Measurements from ENCODE around the gene EFEMP2.
A peak's percentile ranks its signal among the peaks of the same experiment; 100 is the strongest.

Gene EFEMP2

DNA sequence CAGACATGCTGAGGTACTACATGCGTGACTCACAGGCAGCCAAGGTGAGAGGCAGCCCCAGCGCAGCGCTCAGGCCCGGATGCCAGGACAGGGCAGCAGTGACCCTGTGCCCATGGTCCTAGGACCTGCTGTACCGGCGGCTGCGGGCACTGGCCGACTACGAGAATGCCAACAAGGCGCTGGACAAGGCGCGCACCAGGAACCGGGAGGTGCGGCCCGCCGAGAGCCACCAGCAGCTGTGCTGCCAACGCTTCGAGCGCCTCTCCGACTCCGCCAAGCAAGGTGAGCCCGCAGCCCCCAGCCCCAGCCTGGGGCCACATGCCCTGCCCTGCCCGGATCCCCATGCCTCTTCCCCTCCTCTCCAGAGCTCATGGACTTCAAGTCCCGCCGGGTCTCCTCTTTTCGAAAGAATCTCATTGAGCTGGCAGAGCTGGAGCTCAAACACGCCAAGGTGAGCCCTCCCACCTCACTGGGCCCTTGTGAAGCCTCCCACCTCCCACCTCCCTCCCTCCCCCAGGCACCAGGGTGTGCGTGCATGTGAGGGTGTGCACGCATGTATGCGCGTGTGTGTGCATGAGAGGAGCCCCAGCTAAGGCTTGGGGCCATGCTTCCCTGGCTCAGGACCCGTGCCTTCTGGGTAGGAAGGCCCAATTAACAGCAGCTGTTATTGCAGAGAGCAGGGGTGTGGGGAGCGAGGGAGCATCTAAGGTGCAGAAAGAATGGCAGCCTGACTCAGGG, 19.9 kb downstream of the EFEMP2 start:
- H3K4me3 ChIP-seq (ENCODE audit: low read depth, low read length) = no peak overlapping the region
- no peak for DNase-seq (ENCODE audit: low read depth)
- no peak for TF ChIP-seq MYC (IDR thresholded peaks at IDR 0.05; ENCODE audit: low read depth, low read length)
- TF ChIP-seq, protein P1, sequence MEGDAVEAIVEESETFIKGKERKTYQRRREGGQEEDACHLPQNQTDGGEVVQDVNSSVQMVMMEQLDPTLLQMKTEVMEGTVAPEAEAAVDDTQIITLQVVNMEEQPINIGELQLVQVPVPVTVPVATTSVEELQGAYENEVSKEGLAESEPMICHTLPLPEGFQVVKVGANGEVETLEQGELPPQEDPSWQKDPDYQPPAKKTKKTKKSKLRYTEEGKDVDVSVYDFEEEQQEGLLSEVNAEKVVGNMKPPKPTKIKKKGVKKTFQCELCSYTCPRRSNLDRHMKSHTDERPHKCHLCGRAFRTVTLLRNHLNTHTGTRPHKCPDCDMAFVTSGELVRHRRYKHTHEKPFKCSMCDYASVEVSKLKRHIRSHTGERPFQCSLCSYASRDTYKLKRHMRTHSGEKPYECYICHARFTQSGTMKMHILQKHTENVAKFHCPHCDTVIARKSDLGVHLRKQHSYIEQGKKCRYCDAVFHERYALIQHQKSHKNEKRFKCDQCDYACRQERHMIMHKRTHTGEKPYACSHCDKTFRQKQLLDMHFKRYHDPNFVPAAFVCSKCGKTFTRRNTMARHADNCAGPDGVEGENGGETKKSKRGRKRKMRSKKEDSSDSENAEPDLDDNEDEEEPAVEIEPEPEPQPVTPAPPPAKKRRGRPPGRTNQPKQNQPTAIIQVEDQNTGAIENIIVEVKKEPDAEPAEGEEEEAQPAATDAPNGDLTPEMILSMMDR (IDR thresholded peaks at IDR 0.05; ENCODE audit: low read depth, low read length) = no peak
- TF ChIP-seq, protein P2, sequence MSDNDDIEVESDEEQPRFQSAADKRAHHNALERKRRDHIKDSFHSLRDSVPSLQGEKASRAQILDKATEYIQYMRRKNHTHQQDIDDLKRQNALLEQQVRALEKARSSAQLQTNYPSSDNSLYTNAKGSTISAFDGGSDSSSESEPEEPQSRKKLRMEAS (IDR thresholded peaks at IDR 0.05; ENCODE audit: low read depth, low read length) = no peak
- no peak for TF ChIP-seq POLR2A (IDR thresholded peaks at IDR 0.05; ENCODE audit: extremely low read depth, insufficient read length)

DNA sequence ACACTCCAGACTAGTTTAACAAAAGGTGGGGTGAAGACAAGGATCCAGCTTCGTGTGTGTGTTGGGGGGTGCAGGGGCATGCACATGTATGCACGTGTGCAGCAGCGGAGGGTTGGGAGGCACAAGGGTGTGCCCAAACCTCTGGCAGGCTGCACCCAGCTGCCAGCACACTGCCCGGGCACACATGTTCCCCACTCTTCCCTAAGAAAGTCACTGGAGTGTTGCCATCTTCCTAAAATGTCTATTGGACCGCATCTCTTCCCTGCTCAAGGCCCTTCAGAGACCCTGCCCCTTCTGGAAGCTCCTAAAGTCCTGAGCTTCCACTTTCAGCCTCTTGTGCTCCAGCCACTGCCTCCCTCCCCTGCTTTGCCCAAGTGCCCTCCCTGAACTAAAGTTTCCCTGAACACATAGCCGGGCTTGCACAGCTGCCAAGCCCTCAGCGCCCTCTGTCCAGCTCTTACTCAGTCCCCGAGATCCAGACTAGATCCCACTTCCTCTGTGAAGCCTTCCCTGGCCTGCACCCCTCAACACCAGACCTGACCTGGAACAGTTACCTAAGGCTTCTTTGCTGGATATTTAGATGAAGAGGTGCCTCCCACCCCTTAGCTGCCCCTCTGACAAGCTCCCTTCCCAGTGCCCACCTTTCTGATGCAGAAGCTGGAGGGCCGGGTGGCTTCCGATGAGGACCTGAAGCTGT, 20.6 kb downstream of the EFEMP2 start:
- no peak for DNase-seq (ENCODE audit: low read depth)
- H3K4me3 ChIP-seq (ENCODE audit: low read depth, low read length) = no peak overlapping the region
- TF ChIP-seq POLR2A (IDR thresholded peaks at IDR 0.05; ENCODE audit: extremely low read depth, insufficient read length) (no peak), MYC (IDR thresholded peaks at IDR 0.05; ENCODE audit: low read depth, low read length) (no peak)
- TF ChIP-seq, protein P2 (IDR thresholded peaks at IDR 0.05; ENCODE audit: low read depth, low read length) = no peak
- TF ChIP-seq, protein P1 (IDR thresholded peaks at IDR 0.05; ENCODE audit: low read depth, low read length) = no peak

DNA sequence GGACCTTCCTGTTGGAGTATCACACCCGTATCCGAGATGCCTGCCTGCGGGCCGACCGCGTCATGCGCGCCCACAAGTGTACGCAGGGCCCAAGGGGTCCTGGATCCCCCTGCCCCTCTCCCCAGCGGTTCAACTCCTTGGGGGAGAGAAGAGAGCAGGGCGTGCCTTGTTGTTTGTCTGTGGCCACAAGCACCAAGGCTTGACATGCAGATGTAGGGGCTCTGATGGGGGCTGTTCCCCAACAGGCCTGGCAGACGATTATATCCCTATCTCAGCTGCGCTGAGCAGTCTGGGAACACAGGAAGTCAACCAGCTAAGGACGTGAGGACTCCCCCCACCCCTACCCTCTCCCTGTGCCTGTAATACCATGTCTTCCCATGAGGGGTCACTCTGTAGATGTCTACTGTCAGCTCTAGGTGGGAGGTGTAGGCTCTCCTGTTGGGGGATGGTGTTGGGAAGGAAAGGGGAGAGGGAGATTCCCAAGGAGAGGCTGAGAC, 21.5 kb downstream of the EFEMP2 start:
- peak; percentile 71 for DNase-seq (ENCODE audit: low read depth)

DNA sequence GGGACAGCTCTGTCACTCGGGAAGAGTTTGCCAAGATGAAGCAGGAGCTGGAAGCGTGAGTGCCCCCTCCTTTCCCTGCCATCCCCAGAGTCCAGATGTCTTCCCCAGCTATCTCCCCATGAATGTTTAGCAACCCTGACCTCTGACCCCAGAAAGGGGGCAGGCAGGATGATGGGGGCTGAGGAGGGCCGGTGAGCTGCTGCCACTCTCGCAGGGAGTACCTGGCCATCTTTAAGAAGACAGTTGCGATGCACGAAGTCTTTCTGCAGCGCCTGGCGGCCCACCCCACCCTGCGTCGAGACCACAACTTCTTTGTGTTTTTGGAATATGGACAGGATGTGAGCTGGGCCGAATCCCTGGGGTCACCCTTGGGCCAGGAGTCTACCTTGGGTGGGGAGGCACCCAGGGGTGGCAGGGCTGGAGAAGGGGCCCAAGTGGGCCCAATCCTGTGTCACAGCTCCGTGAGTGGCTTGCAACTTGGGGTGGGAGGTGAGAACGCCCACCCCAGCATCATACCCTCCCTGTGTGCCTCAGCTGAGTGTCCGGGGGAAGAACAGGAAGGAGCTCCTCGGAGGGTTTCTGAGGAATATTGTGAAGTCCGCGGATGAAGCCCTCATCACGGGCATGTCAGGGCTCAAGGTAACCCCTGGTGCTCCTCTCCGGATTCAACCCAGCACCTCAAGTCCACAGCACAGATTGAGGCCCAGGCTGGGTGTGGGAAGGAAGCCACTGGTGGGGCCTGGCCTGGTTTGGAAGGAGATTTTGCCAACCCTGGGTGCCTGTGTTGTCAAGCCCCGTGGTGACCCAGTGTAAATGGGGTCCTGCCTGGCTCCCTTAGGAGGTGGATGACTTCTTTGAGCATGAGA, 22.1 kb downstream of the EFEMP2 start:
- TF ChIP-seq MYC (IDR thresholded peaks at IDR 0.05; ENCODE audit: low read depth, low read length) (no peak), POLR2A (IDR thresholded peaks at IDR 0.05; ENCODE audit: extremely low read depth, insufficient read length) (no peak)
- TF ChIP-seq, protein P1 (IDR thresholded peaks at IDR 0.05; ENCODE audit: low read depth, low read length) = no peak
- DNase-seq (ENCODE audit: low read depth) = no peak
- H3K4me3 ChIP-seq (ENCODE audit: low read depth, low read length) = no peak overlapping the region

More for the DNA sequence above, 21.5 kb downstream of the EFEMP2 start:
- TF ChIP-seq, protein P2 (IDR thresholded peaks at IDR 0.05; ENCODE audit: low read depth, low read length) = no peak
- TF ChIP-seq, protein P1 (IDR thresholded peaks at IDR 0.05; ENCODE audit: low read depth, low read length) = peak; percentile 83
- TF ChIP-seq POLR2A (IDR thresholded peaks at IDR 0.05; ENCODE audit: extremely low read depth, insufficient read length) = no peak
- TF ChIP-seq MYC (IDR thresholded peaks at IDR 0.05; ENCODE audit: low read depth, low read length) = no peak
- H3K4me3 ChIP-seq (ENCODE audit: low read depth, low read length) = no peak overlapping the region

DNA sequence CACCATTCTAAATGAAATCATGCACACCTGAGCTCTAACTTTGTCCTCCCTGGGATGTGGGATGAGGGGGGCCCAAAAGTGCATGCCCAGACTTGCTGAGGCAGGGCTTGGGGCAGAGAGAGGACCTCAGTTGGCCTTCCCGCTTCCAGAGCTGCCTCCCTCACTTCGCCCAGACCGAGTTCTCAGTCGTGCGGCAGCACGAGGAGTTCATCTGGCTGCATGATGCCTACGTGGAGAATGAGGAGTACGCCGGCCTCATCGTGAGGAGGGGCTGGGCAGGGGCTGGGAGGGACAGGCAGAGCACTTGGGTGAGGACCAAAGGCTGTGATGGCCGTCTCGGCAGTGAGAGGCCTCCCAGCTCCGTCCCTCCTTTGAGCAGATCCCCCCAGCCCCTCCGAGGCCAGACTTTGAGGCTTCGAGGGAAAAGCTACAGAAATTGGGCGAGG, 22.8 kb downstream of the EFEMP2 start:
- no peak for DNase-seq (ENCODE audit: low read depth)
- H3K4me3 ChIP-seq (ENCODE audit: low read depth, low read length) = no peak overlapping the region
- TF ChIP-seq, protein P2 (IDR thresholded peaks at IDR 0.05; ENCODE audit: low read depth, low read length) = no peak
- TF ChIP-seq POLR2A (IDR thresholded peaks at IDR 0.05; ENCODE audit: extremely low read depth, insufficient read length) (no peak), MYC (IDR thresholded peaks at IDR 0.05; ENCODE audit: low read depth, low read length) (no peak)
- TF ChIP-seq, protein P1 (IDR thresholded peaks at IDR 0.05; ENCODE audit: low read depth, low read length) = no peak

All from NB4 (cell line).